H1 (cell line): ENCODE results near the gene TSPEAR. TPM values are rescaled to one million over a fixed set of nuclear protein-coding genes. Genes with fewer than 3 reads are reported as not detected.

Source experiments
- CTCF ChIA-PET: fragments of 300-600 bp; sonication (Branson Sonifier 250); formaldehyde crosslinking; loops from one replicate; lab custom pipeline; 2021; ENCODE audit not compliant: partially characterized antibody; lab: Charles Lee
- POLR2A ChIA-PET: fragments of 300-600 bp; sonication (Branson Sonifier 250); formaldehyde crosslinking; loops from one replicate; lab custom pipeline; 2021; ENCODE audit warnings: inconsistent platforms; ENCODE audit not compliant: partially characterized antibody; lab: Charles Lee
- DNase-seq, 2 experiments: peaks; one replicate each; pipeline versions ENCODE4 v3.0.0 to v3.0.0-alpha.2; 2010 to 2022; ENCODE audit warnings: low spot score in 2 of 2, low read depth in 1 of 2, mixed read lengths in 1 of 2
- FAIRE-seq: peaks from 2 replicates; lab custom pipeline; 2011; peaks lifted over from hg19 to GRCh38; lab: Jason Lieb, UNC
- H2AFZ ChIP-seq: 2 replicates; pipeline ENCODE4 v1.8.1; 2012; ENCODE audit warnings: low read length, inconsistent platforms
- H2AK5ac ChIP-seq: 2 replicates; pipeline ENCODE4 v1.6.1; 2013; ENCODE audit warnings: low read depth, low read length
- H2BK120ac ChIP-seq: replicated peaks from 2 replicates; pipeline ENCODE3; 2013; ENCODE audit warnings: low read depth, low read length, inconsistent platforms
- H2BK12ac ChIP-seq: 2 replicates; pipeline ENCODE4 v1.6.1; 2013; ENCODE audit warnings: low read depth, low read length
- H2BK15ac ChIP-seq: 2 replicates; pipeline ENCODE4 v1.6.1; 2013; ENCODE audit warnings: low read length
- H2BK20ac ChIP-seq: 2 replicates; pipeline ENCODE4 v1.6.1; 2013; ENCODE audit warnings: low read length
- H2BK5ac ChIP-seq: 2 replicates; pipeline ENCODE4 v1.6.1; 2013; ENCODE audit warnings: low read depth, low read length
- H3K14ac ChIP-seq: 2 replicates; pipeline ENCODE4 v1.6.1; 2013; ENCODE audit warnings: inconsistent platforms; ENCODE audit not compliant: insufficient read length
- H3K18ac ChIP-seq: 2 replicates; pipeline ENCODE4 v1.6.1; 2013; ENCODE audit warnings: low read length; ENCODE audit errors: extremely low read depth
- H3K23ac ChIP-seq: 2 replicates; pipeline ENCODE4 v1.6.1; 2013; ENCODE audit warnings: inconsistent platforms; ENCODE audit not compliant: insufficient read length
- H3K23me2 ChIP-seq: 2 replicates; pipeline ENCODE4 v1.6.1; 2013; ENCODE audit warnings: low read depth, low read length
- H3K27ac ChIP-seq: 2 replicates; pipeline ENCODE4 v1.6.1; 2011; ENCODE audit warnings: low read depth, low read length, inconsistent platforms
- H3K27me3 ChIP-seq, 4 experiments: replicated peaks in 1 of 4; 1 replicate in 1 of 4; 2 replicates in 3 of 4; pipeline versions ENCODE4 v1.6.1 to v1.8.1; 2011 to 2013; ENCODE audit warnings: low read length in 3 of 4, mild to moderate bottlenecking in 3 of 4, inconsistent platforms in 2 of 4, mixed read lengths in 2 of 4, moderate library complexity in 1 of 4; ENCODE audit not compliant: control insufficient read depth in 3 of 4, insufficient read depth in 3 of 4; ENCODE audit errors: extremely low read depth in 1 of 4
- H3K36me3 ChIP-seq, 4 experiments: 2 replicates each; pipeline versions ENCODE4 v1.6.1 to v1.8.1; 2011 to 2013; ENCODE audit warnings: mild to moderate bottlenecking in 4 of 4, low read length in 3 of 4, moderate library complexity in 2 of 4, control low read depth in 1 of 4, inconsistent platforms in 1 of 4; ENCODE audit not compliant: insufficient read depth in 4 of 4, control insufficient read depth in 2 of 4
- H3K4ac ChIP-seq: replicated peaks from 2 replicates; pipeline ENCODE3; 2013; ENCODE audit warnings: low read length, low read depth, mixed read lengths, inconsistent platforms; ENCODE audit not compliant: insufficient read length
- H3K4me1 ChIP-seq, 4 experiments: replicated peaks in 1 of 4; 1 replicate in 1 of 4; 2 replicates in 3 of 4; pipeline versions ENCODE4 v1.6.1 to v1.8.1; 2011 to 2013; ENCODE audit warnings: low read length in 3 of 4, inconsistent platforms in 2 of 4, mixed read lengths in 1 of 4; ENCODE audit not compliant: insufficient read depth in 4 of 4, control insufficient read depth in 3 of 4
- H3K4me2 ChIP-seq, 2 experiments: 2 replicates each; pipeline versions ENCODE4 v1.6.1 to v1.8.1; 2011 to 2013; ENCODE audit warnings: low read depth in 2 of 2, low read length in 2 of 2, control low read depth in 1 of 2, inconsistent platforms in 1 of 2, mild to moderate bottlenecking in 1 of 2; ENCODE audit not compliant: insufficient read depth in 1 of 2
- H3K4me3 ChIP-seq, 4 experiments: fragments of 200-600, 300-600 bp in 1 of 4; sonication (generic), shearing (Covaris generic), sonication (Bioruptor Twin) in 1 of 4; 2 replicates each; pipeline versions ENCODE4 v1.5.1 to v1.8.1; 2011 to 2016; ENCODE audit warnings: low read length in 4 of 4, low read depth in 3 of 4, control low read depth in 2 of 4, inconsistent platforms in 2 of 4, mild to moderate bottlenecking in 2 of 4, mixed read lengths in 1 of 4, moderate library complexity in 1 of 4; ENCODE audit not compliant: insufficient read depth in 2 of 4; ENCODE audit errors: extremely low read depth in 1 of 4
- H3K56ac ChIP-seq: replicated peaks from 2 replicates; pipeline ENCODE3; 2013; ENCODE audit warnings: low read depth, mild to moderate bottlenecking, mixed read lengths, low read length, inconsistent platforms; ENCODE audit not compliant: insufficient read length
- H3K79me1 ChIP-seq: 2 replicates; pipeline ENCODE4 v1.6.1; 2013; ENCODE audit warnings: low read depth, low read length, control low read depth
- H3K79me2 ChIP-seq, 2 experiments: 2 replicates each; pipeline versions ENCODE4 v1.6.1 to v1.8.1; 2012 to 2013; ENCODE audit warnings: low read length in 2 of 2, mild to moderate bottlenecking in 2 of 2, inconsistent platforms in 1 of 2; ENCODE audit not compliant: insufficient read depth in 2 of 2, control insufficient read depth in 1 of 2
- H3K9ac ChIP-seq, 4 experiments: replicated peaks in 1 of 4; 1 replicate in 1 of 4; 2 replicates in 3 of 4; pipeline versions ENCODE4 v1.6.1 to v1.8.1; 2011 to 2013; ENCODE audit warnings: low read depth in 3 of 4, low read length in 3 of 4, control low read depth in 2 of 4, mild to moderate bottlenecking in 2 of 4, moderate library complexity in 2 of 4, inconsistent platforms in 1 of 4; ENCODE audit errors: extremely low read depth in 1 of 4
- H3K9me3 ChIP-seq, 2 experiments: 2 replicates each; pipeline versions ENCODE4 v1.6.1 to v1.8.1; 2012 to 2013; ENCODE audit warnings: mild to moderate bottlenecking in 2 of 2, moderate library complexity in 2 of 2, control low read depth in 1 of 2, inconsistent platforms in 1 of 2, low read depth in 1 of 2, low read length in 1 of 2, mixed read lengths in 1 of 2; ENCODE audit not compliant: insufficient read depth in 2 of 2
- H4K20me1 ChIP-seq, 2 experiments: replicated peaks in 1 of 2; 2 replicates each; pipeline versions ENCODE3 to v1.8.1; 2011 to 2013; ENCODE audit warnings: inconsistent platforms in 2 of 2, low read length in 2 of 2, mild to moderate bottlenecking in 1 of 2; ENCODE audit not compliant: insufficient read depth in 2 of 2, control insufficient read depth in 1 of 2
- H4K5ac ChIP-seq: 2 replicates; pipeline ENCODE4 v1.6.1; 2013; ENCODE audit warnings: low read length, low read depth, mixed read lengths, inconsistent platforms; ENCODE audit not compliant: insufficient read length
- H4K8ac ChIP-seq: 2 replicates; pipeline ENCODE4 v1.8.0; 2013; ENCODE audit warnings: mild to moderate bottlenecking, moderate library complexity, low read length, inconsistent platforms; ENCODE audit not compliant: insufficient read depth; ENCODE audit errors: extremely low read depth
- H4K91ac ChIP-seq: replicated peaks from 2 replicates; pipeline ENCODE3; 2013; ENCODE audit warnings: low read length, mixed read lengths, inconsistent platforms; ENCODE audit not compliant: insufficient read length
- CHD1 ChIP-seq: IDR thresholded peaks from 2 replicates; pipeline ENCODE4 v1.6.1; 2012; ENCODE audit warnings: low read depth, low read length, improper control_type of control experiment
- KDM1A ChIP-seq: fragments of 200-600, 300-600 bp; sonication (generic); IDR thresholded peaks from 2 replicates; pipeline ENCODE4 v1.7.1; 2016; ENCODE audit warnings: mild to moderate bottlenecking, low read length, borderline replicate concordance
- RAD21 ChIP-seq, 2 experiments: IDR thresholded peaks in 1 of 2; conservative IDR thresholded peaks in 1 of 2; 2 replicates each; pipeline ENCODE4 v1.6.1; 2011; ENCODE audit warnings: low read depth in 2 of 2, low read length in 2 of 2, improper control_type of control experiment in 1 of 2, inconsistent platforms in 1 of 2, mild to moderate bottlenecking in 1 of 2, moderate library complexity in 1 of 2
- RFX5 ChIP-seq: IDR thresholded peaks from 2 replicates; pipeline ENCODE4 v1.6.1; 2011; ENCODE audit warnings: low read depth, low read length, improper control_type of control experiment, borderline replicate concordance
- SIRT6 ChIP-seq: IDR thresholded peaks from one replicate; pipeline ENCODE4 v1.7.1; 2012; ENCODE audit warnings: low read length, inconsistent platforms
- SP1 ChIP-seq: IDR thresholded peaks from 2 replicates; pipeline ENCODE4 v1.6.1; 2011; ENCODE audit warnings: low read depth, low read length
- SRF ChIP-seq: IDR thresholded peaks from 2 replicates; pipeline ENCODE4 v1.6.1; 2011; ENCODE audit warnings: mild to moderate bottlenecking, low read depth, low read length, moderate library complexity
- TAF1 ChIP-seq: IDR thresholded peaks from 2 replicates; pipeline ENCODE4 v1.6.1; 2011; ENCODE audit warnings: mild to moderate bottlenecking, low read depth, low read length
- TAF7 ChIP-seq: optimal IDR thresholded peaks from 2 replicates; pipeline ENCODE3; 2011; ENCODE audit warnings: low read depth, mild to moderate bottlenecking, inconsistent platforms, low read length, moderate library complexity, borderline replicate concordance
- WGBS, 2 experiments: shearing (Covaris generic) in 1 of 2; methylation state at CpG; one replicate each; pipeline versions ENCODE4 v1.1.6 to v1.1.7; 2013 to 2015; ENCODE audit warnings: low lambda C conversion rate in 2 of 2, mixed read lengths in 2 of 2, inconsistent platforms in 1 of 2, low coverage in 1 of 2, missing lambda C conversion rate in 1 of 2; ENCODE audit not compliant: insufficient replicate concordance in 2 of 2, insufficient coverage in 1 of 2, insufficient read length in 1 of 2; ENCODE audit errors: extremely low coverage in 1 of 2, missing lambda C conversion rate in 1 of 2; 5-methylcytosine and 5-hydroxymethylcytosine counted together
- polyA plus RNA-seq, 7 experiments: library from polyadenylated mRNA; depleted of rRNA in 3 of 7; stranded (reverse) in 5 of 7; unstranded in 2 of 7; fragments of >200 nt in 5 of 7; fragments of 200-250 nt in 2 of 7; gene quantifications; 1 replicate in 5 of 7; 2 replicates in 1 of 7; 4 replicates in 1 of 7; pipeline versions ENCODE4 v1.2.1 to v1.2.3, GENCODE V29; 2011 to 2013; ENCODE audit warnings: missing spikeins in 2 of 7, mixed read lengths in 2 of 7
- total RNA-seq: library from RNA; stranded (reverse); fragmentation: NEBNext Ultra II Directional; extraction: Animal tissue kit (Norgen Biotek cat#: 25700); gene quantifications from 2 replicates; pipeline ENCODE4 v1.2.1, GENCODE V29; 2021
- TF ChIP-seq, protein P1 (sequence below): IDR thresholded peaks from 2 replicates; pipeline ENCODE4 v1.6.1; 2012; ENCODE audit warnings: inconsistent platforms
- TF ChIP-seq, protein P2 (sequence below): IDR thresholded peaks from 2 replicates; pipeline ENCODE4 v1.6.1; 2012; ENCODE audit warnings: inconsistent platforms

TSPEAR gene
- total and polyA plus RNA-seq, 2 of the 8 experiments (the other 6 are each of a cell fraction or from before 2014, with no cell fraction given), result 0.58 to 0.89 TPM

DNA sequence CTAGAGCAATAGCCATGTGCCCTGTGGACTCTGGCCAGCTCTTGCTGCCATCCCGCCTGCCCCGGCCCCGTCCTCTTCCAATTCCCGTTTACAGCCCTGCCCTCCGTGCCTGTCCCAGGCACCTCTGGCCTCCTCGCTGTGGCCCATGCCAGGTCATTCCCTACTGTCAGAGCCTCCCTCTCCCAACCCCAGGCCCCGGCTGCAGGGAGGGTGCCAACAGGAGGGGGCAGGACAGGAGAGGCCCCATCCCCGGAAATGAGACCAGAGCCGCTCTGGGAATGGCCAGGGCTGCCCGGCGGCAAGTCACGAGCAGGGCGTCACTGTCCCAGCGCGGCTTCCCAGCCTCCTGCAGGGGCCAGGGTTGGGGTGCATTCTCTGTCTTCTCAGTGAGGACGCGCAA is 23.5 kb upstream of the TSPEAR start:
- CTCF ChIA-PET, result interaction anchor here (0.6 to 1.1 kb wide), 3 partner anchors 13 to 92 kb away, joined by 3 to 4 read pairs (median 3); no protein-coding TSS in a partner anchor

More for the DNA sequence above, 23.5 kb upstream of the TSPEAR start:
- Histone ChIP-seq H2BK120ac (no peak overlapping the region), H3K56ac (no peak overlapping the region), H3K79me1 (no peaks in the 10 kb centered on the region), H4K91ac (no peak overlapping the region), H3K23ac (no peak overlapping the region), H2AFZ (no peak overlapping the region), H2BK12ac (no peak overlapping the region), H3K4me3 (no peak overlapping the region), H3K36me3 (no peaks in the 10 kb centered on the region), H2BK20ac (no peak overlapping the region), H3K4me1 (no peaks in the 10 kb centered on the region), H4K8ac (no peak overlapping the region), H3K14ac (no peak overlapping the region), H3K9ac (no peak overlapping the region), H3K4me2 (no peak overlapping the region), H4K20me1 (no peaks in the 10 kb centered on the region), H3K4ac (no peak overlapping the region), H2BK15ac (no peak overlapping the region), H3K27me3 (no peaks in the 10 kb centered on the region), H3K9me3 (peaks cover 39 to 54% of the 10 kb centered on the region in 2 experiments), H3K18ac (no peak overlapping the region), H3K79me2 (no peaks in the 10 kb centered on the region), H2AK5ac (no peak overlapping the region), H3K27ac (no peak overlapping the region), H3K23me2 (no peaks in the 10 kb centered on the region), H4K5ac (no peak overlapping the region), H2BK5ac (no peak overlapping the region)
- WGBS, 2 experiments, result 95% methylated on average over 16 of the region's 17 CpGs; no CpG with 5 or more reads in 1 of the 2 experiments
- DNase-seq (peak in 1 of 2 experiments; percentile 39), FAIRE-seq (no peak)
- POLR2A ChIA-PET, result no interaction called here
- no peak for TF ChIP-seq TAF7
- TF ChIP-seq, protein P1, sequence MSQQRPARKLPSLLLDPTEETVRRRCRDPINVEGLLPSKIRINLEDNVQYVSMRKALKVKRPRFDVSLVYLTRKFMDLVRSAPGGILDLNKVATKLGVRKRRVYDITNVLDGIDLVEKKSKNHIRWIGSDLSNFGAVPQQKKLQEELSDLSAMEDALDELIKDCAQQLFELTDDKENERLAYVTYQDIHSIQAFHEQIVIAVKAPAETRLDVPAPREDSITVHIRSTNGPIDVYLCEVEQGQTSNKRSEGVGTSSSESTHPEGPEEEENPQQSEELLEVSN, result no peak
- TF ChIP-seq KDM1A, result no peak
- TF ChIP-seq SP1, result no peak
- TF ChIP-seq CHD1, result no peak
- TF ChIP-seq TAF1, result no peak
- TF ChIP-seq RFX5, result no peak
- no peak for TF ChIP-seq SRF
- TF ChIP-seq RAD21 (IDR thresholded peaks at IDR 0.05 in 1 of 2, conservative IDR thresholded peaks at IDR 0.05 in 1 of 2; ENCODE audit: low read depth in 2 of 2, low read length in 2 of 2), result no peak
- TF ChIP-seq SIRT6, result no peak
- TF ChIP-seq, protein P2, sequence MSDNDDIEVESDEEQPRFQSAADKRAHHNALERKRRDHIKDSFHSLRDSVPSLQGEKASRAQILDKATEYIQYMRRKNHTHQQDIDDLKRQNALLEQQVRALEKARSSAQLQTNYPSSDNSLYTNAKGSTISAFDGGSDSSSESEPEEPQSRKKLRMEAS, result no peak
